ENCODE results near the gene KCNJ12. TPM values are rescaled to one million over a fixed set of nuclear protein-coding genes. Genes with fewer than 3 reads are reported as not detected.

Gene KCNJ12
- total RNA-seq, 2 experiments from 2014 or later = not detected

- POLR2A ChIA-PET = no interaction called here
- Mint-ChIP-seq H3K9me3 (no peaks in the 10 kb centered on the region), H3K36me3 (no peaks in the 10 kb centered on the region)
Observed at GRCh38 chr17:21463779-21464407, 87.7 kb downstream of the KCNJ12 start.

DNA sequence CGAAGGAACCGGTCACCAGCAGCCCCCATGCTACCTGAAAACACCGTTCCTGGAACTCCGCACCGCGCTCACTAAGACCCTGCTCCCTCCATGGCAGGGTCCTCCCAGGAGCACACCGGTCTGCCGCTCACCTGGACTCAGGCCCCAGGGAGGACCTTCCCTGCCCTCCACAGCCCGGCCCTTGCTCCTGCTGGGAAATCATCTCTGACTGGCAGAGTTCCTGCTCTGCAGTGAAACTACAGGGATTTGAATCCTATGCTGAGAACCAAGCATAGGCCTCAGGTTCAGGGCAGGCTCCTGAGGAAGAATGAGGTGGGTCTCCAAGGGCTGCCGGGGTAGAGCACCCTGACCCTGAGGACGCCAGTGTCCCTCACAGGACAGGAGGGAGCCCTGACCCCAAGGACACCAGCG lies 88.5 kb downstream of the KCNJ12 start:
- Mint-ChIP-seq H3K9me3 (no peaks in the 10 kb centered on the region), H3K36me3 (no peaks in the 10 kb centered on the region), H3K27ac (no peak overlapping the region), H3K4me1 (peaks cover 12% of the 10 kb centered on the region), H3K27me3 (peaks cover 7% of the 10 kb centered on the region), H3K4me3 (no peak overlapping the region)
- no peak for DNase-seq
- POLR2A ChIA-PET = no interaction called here
- ATAC-seq (ENCODE audit: low read depth) = no peak

More at GRCh38 chr17:21463779-21464407, 87.7 kb downstream of the KCNJ12 start:
- H3K4me1 Mint-ChIP-seq = peaks cover 12% of the 10 kb centered on the region
- peaks cover 11% of the 10 kb centered on the region for H3K27me3 Mint-ChIP-seq
- H3K4me3 Mint-ChIP-seq = peak overlapping the region; percentile 42
- DNase-seq (no peak), ATAC-seq (ENCODE audit: low read depth) (no peak)
- peak overlapping the region; percentile 82 for H3K27ac Mint-ChIP-seq

DNA sequence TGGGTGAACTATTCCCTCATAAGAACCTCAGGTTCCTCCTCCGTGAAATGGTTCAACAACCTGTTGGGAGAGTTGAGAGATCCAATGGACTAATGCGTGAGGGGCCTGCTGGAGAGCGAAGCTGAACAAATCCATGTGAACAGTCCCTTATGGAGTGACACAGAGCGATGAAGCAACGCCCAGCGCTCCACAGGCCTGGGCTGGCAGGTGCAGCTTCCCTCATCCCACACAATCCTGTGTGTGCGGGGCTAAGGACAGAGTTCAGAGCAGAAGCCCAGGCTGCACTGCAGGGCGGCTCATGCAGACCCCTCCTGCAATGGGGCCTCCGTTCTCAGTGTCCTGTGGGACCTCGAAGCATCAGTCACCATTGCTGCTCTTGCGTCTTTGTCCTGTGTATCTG lies 90.4 kb downstream of the KCNJ12 start:
- H3K4me3 Mint-ChIP-seq = no peak overlapping the region

GRCh38 chr17:21467196-21467595 lies 91.0 kb downstream of the KCNJ12 start:
- H3K27me3 Mint-ChIP-seq = peaks cover 9% of the 10 kb centered on the region
- no peaks in the 10 kb centered on the region for H3K36me3 Mint-ChIP-seq
- no peak overlapping the region for H3K4me3 Mint-ChIP-seq
- H3K9me3 Mint-ChIP-seq = no peaks in the 10 kb centered on the region
- peaks cover 12% of the 10 kb centered on the region for H3K4me1 Mint-ChIP-seq
- DNase-seq (no peak), ATAC-seq (ENCODE audit: low read depth) (no peak)
- no peak overlapping the region for H3K27ac Mint-ChIP-seq
- POLR2A ChIA-PET = no interaction called here

More for the DNA sequence above, 90.4 kb downstream of the KCNJ12 start:
- no peaks in the 10 kb centered on the region for H3K36me3 Mint-ChIP-seq
- no peaks in the 10 kb centered on the region for H3K9me3 Mint-ChIP-seq
- peaks cover 9% of the 10 kb centered on the region for H3K27me3 Mint-ChIP-seq
- DNase-seq = no peak
- peaks cover 12% of the 10 kb centered on the region for H3K4me1 Mint-ChIP-seq
- H3K27ac Mint-ChIP-seq = no peak overlapping the region
- POLR2A ChIA-PET = no interaction called here
- no peak for ATAC-seq (ENCODE audit: low read depth)

GRCh38 chr17:21467739-21468490 lies 91.8 kb downstream of the KCNJ12 start:
- Mint-ChIP-seq H3K27me3 (peaks cover 9% of the 10 kb centered on the region), H3K27ac (no peak overlapping the region), H3K4me1 (peaks cover 10% of the 10 kb centered on the region), H3K4me3 (no peak overlapping the region), H3K9me3 (no peaks in the 10 kb centered on the region), H3K36me3 (no peaks in the 10 kb centered on the region)
- POLR2A ChIA-PET = no interaction called here
- no peak for ATAC-seq (ENCODE audit: low read depth)
- DNase-seq = no peak

Other genes starting within 250 kb of the KCNJ12 start
- gene DHRS7B, start 249.4 kb upstream of the KCNJ12 start, total RNA-seq = 10 to 100 TPM; 12.6 to 14.2 TPM
- gene TMEM11, start 162.2 kb upstream of the KCNJ12 start, total RNA-seq = 10 to 100 TPM; 21.4 to 23.7 TPM
- gene NATD1, start 122.9 kb upstream of the KCNJ12 start, total RNA-seq = 1 to 10 TPM; 5.4 to 5.7 TPM
- gene MAP2K3, start 91.6 kb upstream of the KCNJ12 start, total RNA-seq = 10 to 100 TPM; 53.6 to 56.8 TPM

Measured in activated naive CD8-positive, alpha-beta T cell treated with anti-CD3 and anti-CD28 coated beads, Interleukin-2, amount 10 ng/mL, durations not matched to agents 7 days and 5 days (primary cell).